M059J (cell line): ENCODE measurements around the gene PAX9. TPM values are rescaled to one million over a fixed set of nuclear protein-coding genes. Genes with fewer than 3 reads are reported as not detected.
A peak's percentile ranks its signal among the peaks of the same experiment; 100 is the strongest.

ENCODE experiments used
- DNase-seq: peaks from one replicate; pipeline ENCODE4 v3.0.0-alpha.2; 2012; ENCODE audit warnings: low read depth
- total RNA-seq: library from RNA; depleted of rRNA; stranded (reverse); fragments of >200 nt; shearing (Covaris generic); gene quantifications from 2 replicates; pipeline ENCODE4 v1.2.3, GENCODE V29; 2014

PAX9 gene
- total RNA-seq, 1 experiment from 2014 or later, result 2.2 TPM

DNA sequence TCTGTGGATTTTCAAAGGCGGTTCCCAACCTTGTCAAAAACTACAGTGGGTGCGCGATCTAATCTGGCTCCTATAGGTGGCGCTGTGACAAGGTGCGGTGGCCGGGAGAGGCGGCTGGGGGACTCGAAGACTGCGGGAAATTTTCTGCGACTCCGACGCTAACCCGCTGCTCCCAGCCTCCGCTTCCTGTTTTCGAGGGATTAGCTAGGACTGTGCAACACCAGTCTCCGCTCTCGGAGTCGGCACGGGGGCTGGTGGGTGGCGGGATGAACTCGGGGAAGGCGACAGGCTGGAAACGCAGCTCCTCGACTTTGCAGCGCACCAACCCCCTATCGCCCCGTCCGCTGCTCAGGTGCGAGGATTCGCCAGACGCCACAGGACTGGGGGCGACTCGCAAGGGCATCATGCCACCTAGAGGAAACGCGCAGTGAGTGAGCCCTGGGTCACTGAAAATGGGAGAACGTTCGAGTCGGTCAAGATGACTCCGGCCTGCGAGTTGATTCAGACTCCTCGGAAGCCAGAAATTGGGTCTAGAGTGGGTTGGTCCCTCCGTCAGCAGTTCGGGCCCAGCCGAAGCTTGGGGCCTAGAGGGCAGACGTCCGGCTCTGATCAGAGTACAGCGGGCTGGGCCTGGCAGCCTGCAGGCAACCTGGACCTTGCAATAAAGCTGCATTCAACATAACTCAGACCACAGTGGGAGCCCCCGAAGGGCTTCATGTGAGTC, 5.5 kb upstream of the PAX9 start:
- no peak for DNase-seq

DNA sequence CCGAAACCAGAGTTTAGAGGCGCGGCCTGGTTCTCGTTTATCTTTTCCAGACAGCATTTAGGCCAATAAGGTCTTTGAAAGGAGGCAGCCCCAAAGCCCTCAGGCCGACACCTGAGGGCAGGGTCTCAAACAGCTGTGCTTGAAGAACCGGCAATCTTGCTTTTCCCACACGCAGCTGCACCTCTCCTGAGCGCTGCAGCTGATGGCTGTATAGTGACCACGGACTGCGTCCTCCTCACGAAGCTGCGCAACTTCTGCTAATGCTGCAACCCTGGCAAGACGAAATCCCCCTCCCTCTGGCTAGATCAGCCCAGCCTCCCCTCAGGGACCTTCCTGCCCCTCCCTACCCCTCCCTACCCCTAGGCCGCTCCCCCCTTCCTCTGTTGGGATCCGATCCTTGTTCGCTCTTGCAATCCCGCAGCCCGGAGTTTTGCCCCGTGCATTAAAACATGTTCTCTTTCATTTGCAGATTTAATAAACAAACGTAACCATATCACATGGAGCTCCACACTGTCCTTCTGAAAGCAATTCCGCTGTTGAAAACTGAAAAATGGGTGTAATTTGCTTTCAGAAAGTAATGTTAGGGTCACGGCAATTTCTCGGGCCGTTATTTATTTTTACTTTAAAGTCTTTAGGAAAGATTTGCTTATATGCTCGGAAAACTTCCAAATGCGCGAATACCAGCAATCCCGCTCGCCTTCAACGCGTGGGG, 4.8 kb upstream of the PAX9 start:
- DNase-seq, result no peak

DNA sequence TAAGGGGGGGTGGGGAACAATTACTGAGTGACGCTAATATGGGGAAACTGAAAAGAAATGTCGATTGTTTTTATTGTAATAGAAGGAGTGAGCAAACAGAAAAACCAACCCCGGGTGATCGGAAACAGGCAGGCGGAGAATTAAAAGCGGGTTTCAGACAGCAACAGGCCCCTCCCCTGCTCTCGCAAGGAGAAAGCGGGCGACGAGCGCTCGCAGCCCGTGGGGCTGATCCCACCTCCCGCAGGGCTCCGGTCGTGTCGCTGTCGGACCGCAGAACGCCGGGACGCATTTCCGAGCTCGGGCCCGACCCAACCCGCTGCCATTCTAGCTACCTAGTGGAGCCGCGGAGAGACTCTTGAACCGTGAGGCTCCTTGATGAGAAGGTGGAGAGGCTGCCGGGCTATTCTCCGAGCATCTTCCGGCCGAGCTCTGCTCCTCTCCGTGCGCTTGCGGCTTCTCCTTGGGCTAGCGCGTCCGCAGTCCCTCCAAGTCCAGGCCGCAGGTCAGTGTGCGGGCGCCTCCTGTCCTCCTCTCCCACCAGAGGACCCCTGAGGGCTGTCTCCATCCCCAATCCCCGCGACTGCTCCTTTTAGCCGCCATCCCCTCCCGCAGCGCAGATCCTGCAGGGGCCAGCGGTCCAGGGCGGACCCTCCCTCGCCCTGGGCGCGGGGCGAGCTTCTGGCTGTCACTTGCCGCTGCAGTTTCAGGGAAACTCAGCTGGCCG, 4.1 kb upstream of the PAX9 start:
- DNase-seq, result no peak

DNA sequence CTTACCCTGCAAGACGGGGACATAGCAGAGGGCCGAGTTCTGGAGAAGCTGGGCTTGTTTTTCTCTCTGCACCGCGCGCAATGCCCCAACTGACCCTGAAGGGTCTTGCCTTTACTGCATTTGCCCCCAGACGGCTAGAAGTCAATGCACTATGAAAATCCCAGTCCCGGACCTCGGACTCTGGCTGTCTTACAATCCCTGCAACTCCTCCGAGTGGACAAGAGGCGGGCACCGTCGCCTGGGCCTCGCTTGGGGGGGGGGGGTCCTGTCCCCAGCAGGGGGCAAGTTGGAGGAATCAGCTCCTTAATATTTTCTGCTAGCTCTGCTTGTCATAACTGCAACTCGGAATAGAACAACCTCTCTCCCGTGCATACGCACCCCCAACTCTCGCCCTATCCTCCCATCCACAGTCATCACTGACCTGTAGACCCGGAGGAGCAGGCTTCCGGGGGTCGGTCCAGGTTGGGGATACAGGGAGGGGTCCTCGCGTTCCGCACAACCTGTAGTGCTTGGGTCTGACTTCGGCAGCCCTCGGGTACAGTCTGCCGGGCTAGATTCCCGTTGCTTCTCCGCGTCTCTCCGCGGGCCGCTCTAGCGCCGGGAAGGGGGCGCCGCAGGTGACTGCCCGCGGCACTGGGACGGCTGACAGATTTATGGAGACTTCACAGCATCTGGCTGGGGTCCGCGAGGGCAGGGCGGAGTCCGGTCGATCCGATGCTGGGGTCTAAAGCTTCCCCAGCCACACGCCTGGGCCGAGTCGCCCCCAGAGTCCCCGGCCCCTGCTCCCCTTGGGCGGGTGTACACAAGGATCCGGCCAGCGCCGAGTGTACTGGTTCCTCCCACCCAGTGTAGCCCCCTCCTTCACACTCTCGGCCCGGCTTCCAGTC, 3.3 kb upstream of the PAX9 start:
- DNase-seq, result no peak

DNA sequence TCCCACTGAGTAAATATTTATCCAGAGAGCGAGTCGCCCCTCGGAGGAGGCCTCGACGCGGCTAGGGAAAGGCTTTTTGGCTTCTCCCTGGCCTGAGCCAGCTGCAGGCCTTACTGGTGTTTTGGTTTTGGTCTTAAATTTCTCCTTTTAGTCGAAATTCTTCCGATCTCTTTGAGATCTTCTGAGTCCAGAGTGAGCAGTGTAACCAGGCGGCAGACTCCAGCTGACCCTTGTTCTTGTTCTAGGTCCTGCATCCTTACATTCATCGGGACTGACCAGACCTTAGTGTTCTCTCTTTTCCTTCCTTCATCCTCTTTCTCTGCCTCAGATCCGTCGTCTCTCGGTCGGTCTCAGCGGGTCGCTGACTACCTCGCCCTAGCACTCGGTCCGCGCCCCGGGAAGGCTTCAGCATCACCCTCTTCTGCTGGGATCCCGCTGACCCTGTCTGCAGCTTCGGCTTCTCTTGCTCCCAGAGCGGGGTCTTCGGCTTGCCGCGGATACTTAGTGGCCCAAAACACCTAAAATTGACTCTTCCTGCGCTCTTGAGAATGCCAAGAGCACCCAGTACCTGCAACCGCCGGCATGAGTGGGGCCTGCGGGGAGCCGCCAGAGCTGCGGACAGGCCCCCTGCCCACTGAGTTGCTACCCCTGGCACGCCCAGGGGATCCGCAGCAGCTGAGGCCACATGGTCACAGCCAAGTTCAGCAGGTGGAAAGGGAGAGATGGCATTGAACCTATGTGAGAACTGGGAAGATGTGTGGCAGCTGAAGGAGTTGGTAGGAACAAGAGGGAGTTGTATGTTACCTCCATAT, 2.4 kb upstream of the PAX9 start:
- DNase-seq, result no peak

DNA sequence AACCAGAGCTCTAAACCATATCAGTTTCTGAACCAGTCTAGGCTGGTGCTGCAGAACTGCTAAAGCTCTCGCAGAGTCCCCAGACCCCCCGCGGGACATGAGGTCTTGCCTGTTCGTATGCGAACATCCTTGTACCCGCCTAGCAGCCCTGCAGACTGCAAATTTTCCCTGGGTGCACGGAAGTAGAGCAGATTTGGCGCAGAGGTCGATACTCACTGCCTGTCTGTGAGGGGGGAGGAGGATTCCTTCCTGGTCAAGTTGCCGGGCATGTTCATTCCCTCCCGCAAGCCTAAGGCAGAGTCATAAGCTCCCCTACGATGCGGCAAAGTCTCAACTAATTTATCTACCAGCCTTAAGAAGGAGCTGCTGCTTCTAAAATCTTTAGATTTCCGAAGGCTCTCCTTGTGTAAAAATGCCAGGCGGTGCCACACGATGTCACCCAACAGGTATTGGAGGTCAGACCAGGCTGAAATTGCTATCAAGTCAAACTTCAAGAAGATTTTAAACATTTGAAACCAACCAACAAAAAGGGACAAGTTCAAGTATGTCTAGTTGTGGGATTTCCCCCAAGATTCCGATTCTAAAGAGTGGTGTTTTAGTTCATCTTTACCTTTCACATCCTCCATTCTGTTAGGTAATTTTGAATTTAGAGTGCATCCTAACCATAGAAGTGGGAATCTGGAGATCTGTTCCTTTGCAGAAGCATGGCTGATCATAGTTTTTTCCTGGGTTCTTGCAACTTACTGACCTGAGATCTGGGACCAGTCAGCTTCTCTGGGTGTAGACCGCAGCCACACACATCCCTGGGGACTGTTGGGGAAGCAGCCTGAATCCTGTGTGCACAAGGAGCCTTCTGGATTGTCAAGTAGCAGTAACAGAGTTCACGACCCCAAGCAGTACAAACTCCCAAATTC, 1.6 kb upstream of the PAX9 start:
- DNase-seq, result no peak

DNA sequence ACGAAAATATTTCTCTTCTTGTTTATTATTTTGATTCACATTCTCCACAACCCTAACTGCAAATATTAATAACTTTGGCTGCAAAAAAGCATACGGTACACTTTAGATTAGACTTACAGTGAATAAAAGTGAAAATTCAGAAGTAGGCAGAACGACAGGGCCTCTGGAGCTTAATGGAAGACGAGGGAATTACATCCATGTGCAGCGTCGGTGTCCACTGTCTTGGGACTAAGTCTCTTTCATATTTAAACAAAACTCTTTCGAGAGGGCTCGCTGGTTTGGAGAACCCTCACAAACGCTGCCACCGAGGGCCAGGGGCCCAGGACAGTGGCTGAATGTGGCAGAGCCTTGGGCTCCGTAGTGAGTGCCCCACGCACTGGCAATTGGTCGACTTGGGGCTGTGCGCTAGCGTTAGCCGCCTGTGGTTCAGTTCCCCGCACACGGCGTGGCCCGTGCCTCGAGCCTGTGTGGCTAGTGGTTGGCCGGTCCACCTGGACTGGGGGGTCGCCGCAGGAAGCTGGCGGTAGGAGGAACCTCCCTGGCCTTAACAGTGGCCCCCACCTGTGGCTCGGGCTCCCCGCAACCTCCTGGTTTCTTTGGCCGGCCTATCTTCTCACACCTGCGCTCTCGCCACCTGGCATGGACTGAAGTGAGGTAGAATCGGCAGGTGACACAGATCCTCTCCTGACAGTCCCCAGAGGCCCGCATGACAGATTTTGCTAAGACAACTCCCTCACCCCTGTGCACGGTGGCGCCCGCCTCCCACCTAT, 739 bp upstream of the PAX9 start:
- no peak for DNase-seq

DNA sequence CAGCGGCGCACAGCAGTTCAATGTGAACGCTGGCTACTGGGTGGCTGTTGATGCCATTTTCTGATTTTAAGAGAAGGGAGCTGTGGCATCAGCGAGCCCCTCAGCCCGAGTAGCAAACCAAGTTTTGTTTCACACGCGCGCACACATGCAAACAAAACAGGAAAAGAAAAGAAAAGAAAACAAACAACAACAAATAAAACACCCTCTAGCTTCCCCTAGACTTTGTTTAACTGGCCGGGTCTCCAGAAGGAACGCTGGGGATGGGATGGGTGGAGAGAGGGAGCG, 540 bp downstream of the PAX9 start:
- DNase-seq, result no peak

DNA sequence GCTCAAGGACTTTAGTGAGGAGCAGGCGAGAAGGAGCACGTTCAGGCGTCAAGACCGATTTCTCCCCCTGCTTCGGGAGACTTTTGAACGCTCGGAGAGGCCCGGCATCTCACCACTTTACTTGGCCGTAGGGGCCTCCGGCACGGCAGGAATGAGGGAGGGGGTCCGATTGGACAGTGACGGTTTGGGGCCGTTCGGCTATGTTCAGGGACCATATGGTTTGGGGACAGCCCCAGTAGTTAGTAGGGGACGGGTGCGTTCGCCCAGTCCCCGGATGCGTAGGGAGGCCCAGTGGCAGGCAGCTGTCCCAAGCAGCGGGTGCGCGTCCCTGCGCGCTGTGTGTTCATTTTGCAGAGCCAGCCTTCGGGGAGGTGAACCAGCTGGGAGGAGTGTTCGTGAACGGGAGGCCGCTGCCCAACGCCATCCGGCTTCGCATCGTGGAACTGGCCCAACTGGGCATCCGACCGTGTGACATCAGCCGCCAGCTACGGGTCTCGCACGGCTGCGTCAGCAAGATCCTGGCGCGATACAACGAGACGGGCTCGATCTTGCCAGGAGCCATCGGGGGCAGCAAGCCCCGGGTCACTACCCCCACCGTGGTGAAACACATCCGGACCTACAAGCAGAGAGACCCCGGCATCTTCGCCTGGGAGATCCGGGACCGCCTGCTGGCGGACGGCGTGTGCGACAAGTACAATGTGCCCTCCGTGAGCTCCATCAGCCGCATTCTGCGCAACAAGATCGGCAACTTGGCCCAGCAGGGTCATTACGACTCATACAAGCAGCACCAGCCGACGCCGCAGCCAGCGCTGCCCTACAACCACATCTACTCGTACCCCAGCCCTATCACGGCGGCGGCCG, 1.1 kb downstream of the PAX9 start:
- peak; percentile 43 for DNase-seq

DNA sequence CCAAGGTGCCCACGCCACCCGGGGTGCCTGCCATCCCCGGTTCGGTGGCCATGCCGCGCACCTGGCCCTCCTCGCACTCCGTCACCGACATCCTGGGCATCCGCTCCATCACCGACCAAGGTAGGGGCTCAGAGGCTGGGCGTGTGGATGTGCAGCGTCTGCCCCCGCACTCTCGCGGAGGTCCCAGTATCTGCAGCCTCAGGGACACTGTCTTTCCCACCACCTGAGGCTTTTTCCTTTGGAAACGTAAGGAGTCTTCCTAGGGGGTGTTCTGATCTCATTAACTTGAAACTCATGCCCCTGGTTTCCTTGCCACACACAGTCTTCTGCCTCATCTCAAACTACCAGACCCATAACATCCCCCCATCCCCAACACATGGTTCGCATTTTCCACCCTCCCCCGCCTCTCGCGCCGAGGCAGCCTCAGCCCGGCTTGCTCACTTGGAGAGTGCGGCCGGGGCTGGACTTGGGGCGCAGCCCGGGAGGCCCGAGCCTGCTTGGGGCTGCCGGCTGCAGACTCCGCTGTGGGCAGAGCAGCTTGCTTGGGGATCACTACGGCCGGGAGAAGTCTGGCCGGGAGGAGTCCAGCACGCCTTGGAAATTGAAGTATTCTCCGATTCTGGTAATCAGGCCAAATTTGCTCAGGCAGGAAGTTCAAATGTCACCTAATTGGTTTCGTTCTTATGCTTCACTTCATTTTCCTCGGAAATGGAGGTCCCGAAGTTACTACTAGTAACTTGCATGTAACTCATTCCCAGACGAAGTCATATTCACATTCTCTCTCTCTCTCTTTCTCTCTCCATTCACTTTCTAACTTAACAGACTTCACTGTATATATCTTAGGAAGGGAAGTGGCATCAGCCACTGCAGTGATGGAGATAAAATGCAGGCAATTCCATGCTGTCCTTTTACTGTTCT, 2.0 kb downstream of the PAX9 start:
- DNase-seq, result peak; percentile 15

DNA sequence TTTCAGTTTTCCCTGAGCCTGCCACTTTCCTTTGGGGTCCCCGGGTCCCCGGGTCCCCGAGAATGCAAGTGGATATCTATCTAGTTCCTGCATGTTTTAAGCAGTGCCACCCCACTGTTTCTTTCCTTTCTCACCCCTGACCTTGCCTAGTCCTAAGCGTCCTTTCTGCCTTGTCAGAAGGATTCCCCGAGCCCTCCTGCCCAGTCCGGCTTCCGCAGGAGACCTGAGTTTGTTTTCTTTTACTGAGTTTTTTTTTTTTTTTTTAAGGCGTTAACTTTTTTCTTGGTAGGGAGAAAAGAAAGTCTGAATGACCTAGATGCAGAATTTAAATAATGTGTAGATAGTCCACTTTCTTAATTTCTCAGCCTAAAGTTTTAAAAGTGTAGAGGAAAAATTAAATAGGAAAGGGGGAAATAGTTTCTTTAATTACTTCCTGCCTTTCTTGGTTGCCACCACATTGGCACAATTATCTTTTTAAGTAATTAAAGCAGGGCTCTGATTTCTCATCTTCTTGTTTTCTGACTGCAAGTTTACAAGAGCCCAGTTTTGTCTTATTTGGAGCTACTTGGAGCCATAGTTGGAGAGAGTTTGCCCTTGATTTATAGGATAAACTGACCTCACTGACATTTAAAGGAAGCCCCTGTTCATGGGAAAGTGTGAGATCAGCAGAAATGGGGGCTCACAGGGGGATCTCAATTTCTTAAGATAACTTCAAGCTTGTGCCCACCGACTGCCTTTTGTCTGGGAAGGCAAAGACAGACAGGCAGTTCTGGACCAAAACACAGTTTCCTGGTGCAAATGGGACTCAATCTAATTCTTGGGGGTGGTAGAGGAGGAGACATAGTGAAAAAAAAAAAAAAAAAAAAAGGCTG, 2.9 kb downstream of the PAX9 start:
- no peak for DNase-seq

DNA sequence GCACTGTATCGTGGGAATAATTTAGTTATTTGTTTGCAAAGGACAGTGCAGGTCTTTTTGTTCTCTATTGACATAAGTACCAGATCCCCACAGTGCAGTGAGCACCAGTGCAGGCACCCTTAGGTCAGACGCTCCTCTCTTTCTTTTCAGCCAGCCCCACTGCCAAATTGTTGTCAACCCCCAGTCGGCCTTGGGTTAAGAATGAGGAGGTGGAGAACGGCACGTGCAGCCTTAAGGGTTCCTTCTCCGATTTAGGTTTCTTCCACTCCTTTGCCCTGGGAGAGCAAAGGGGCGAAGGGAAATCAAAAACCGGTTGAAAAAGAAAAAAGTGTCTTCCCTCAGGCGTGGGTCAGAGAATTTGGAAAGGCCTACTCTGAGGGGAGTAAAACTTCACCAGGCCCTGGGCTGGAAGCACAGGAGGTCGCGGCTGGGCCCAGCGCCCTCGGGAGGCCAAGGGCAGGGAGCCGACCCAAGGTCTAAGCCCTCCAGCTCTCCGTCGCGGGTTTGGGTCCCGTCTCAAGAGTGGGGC, 4.3 kb downstream of the PAX9 start:
- DNase-seq, result no peak

DNA sequence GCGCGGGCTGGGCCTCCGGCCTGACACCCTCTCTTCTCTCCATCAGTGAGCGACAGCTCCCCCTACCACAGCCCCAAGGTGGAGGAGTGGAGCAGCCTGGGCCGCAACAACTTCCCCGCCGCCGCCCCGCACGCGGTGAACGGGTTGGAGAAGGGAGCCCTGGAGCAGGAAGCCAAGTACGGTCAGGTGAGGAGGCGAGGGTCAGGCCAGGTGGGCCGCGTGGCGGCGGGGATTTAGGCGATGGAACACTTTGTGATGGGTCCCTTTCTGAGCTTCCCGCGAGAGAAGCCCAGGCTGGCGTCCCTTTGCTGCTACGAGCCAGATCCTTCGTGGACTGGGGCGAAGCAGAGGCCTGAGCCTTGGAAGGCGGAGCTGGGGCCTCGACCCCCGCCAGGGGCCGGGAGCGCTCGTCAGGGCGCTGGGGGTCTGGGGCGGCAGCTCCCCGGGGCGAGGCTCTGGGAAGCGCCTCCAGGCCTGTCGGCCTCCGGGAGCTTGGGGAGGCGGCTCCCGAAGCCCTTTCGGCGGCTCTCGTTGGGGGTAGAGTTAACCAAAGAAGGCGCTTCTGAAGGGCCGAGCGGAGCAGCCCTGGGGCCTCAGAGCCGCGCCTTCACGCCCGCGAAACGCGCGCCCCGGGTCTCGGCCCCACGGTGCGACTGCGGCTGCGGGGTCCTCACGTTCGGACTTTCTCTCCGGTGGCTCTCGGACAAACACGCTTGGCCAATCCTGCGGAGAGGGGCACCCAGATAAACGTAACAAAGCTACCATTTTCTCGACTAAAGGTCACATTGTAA, 5.0 kb downstream of the PAX9 start:
- no peak for DNase-seq

DNA sequence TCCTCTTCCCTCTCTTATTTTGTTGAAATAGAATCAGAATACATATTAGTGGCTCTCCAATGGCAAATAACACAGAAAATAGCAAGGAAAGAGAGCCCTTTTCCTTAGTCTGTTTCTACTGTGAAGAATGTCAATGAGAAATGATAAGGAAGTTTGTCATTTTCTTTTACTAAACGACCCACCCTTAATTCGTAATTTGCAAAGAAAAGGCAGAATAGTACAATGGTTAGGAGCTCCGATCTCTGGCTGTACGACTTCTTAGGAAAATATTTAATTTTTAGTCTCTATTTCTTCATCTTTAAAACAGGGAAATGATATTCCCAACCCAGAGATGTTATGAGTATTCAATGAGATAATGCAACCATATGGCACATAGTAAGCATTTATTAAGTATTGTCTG, 6.0 kb downstream of the PAX9 start:
- no peak for DNase-seq

DNA sequence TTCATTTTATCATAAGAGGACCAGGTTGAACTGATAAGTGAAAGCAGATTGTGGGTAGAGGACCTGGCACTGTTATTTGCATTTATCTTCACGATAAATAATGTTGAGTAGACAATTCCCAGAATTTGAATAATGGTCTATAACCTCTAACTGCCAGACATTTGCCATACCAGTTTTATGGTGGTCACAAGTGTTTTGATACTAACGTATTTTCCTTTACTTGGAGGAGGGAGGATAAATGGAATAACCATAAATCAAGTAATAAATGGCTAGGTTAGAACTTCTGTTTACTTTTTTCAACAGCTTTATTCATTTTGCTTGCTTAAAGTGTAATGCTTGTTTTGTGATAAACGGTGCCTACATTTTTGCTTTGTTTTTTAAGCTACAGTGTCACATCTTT, 9.5 kb downstream of the PAX9 start:
- no peak for DNase-seq
